H1 (cell line): Measurements from ENCODE around the gene AP5Z1. TPM values are rescaled to one million over a fixed set of nuclear protein-coding genes. Genes with fewer than 3 reads are reported as not detected.

Experiments used
- CTCF ChIA-PET: fragments of 300-600 bp; sonication (Branson Sonifier 250); formaldehyde crosslinking; loops from one replicate; lab custom pipeline; 2021; ENCODE audit not compliant: partially characterized antibody; lab: Charles Lee
- POLR2A ChIA-PET: fragments of 300-600 bp; sonication (Branson Sonifier 250); formaldehyde crosslinking; loops from one replicate; lab custom pipeline; 2021; ENCODE audit warnings: inconsistent platforms; ENCODE audit not compliant: partially characterized antibody; lab: Charles Lee
- DNase-seq, 2 experiments: peaks; one replicate each; pipeline versions ENCODE4 v3.0.0 to v3.0.0-alpha.2; 2010 to 2022; ENCODE audit warnings: low spot score in 2 of 2, low read depth in 1 of 2, mixed read lengths in 1 of 2
- FAIRE-seq: peaks from 2 replicates; lab custom pipeline; 2011; peaks lifted over from hg19 to GRCh38; lab: Jason Lieb, UNC
- H2AFZ ChIP-seq: 2 replicates; pipeline ENCODE4 v1.8.1; 2012; ENCODE audit warnings: low read length, inconsistent platforms
- H2AK5ac ChIP-seq: 2 replicates; pipeline ENCODE4 v1.6.1; 2013; ENCODE audit warnings: low read depth, low read length
- H2BK120ac ChIP-seq: replicated peaks from 2 replicates; pipeline ENCODE3; 2013; ENCODE audit warnings: low read depth, low read length, inconsistent platforms
- H2BK12ac ChIP-seq: 2 replicates; pipeline ENCODE4 v1.6.1; 2013; ENCODE audit warnings: low read depth, low read length
- H2BK15ac ChIP-seq: 2 replicates; pipeline ENCODE4 v1.6.1; 2013; ENCODE audit warnings: low read length
- H2BK20ac ChIP-seq: 2 replicates; pipeline ENCODE4 v1.6.1; 2013; ENCODE audit warnings: low read length
- H2BK5ac ChIP-seq: 2 replicates; pipeline ENCODE4 v1.6.1; 2013; ENCODE audit warnings: low read depth, low read length
- H3K14ac ChIP-seq: 2 replicates; pipeline ENCODE4 v1.6.1; 2013; ENCODE audit warnings: inconsistent platforms; ENCODE audit not compliant: insufficient read length
- H3K18ac ChIP-seq: 2 replicates; pipeline ENCODE4 v1.6.1; 2013; ENCODE audit warnings: low read length; ENCODE audit errors: extremely low read depth
- H3K23ac ChIP-seq: 2 replicates; pipeline ENCODE4 v1.6.1; 2013; ENCODE audit warnings: inconsistent platforms; ENCODE audit not compliant: insufficient read length
- H3K23me2 ChIP-seq: 2 replicates; pipeline ENCODE4 v1.6.1; 2013; ENCODE audit warnings: low read depth, low read length
- H3K27ac ChIP-seq: 2 replicates; pipeline ENCODE4 v1.6.1; 2011; ENCODE audit warnings: low read depth, low read length, inconsistent platforms
- H3K27me3 ChIP-seq, 4 experiments: replicated peaks in 1 of 4; 1 replicate in 1 of 4; 2 replicates in 3 of 4; pipeline versions ENCODE4 v1.6.1 to v1.8.1; 2011 to 2013; ENCODE audit warnings: low read length in 3 of 4, mild to moderate bottlenecking in 3 of 4, inconsistent platforms in 2 of 4, mixed read lengths in 2 of 4, moderate library complexity in 1 of 4; ENCODE audit not compliant: control insufficient read depth in 3 of 4, insufficient read depth in 3 of 4; ENCODE audit errors: extremely low read depth in 1 of 4
- H3K36me3 ChIP-seq, 4 experiments: 2 replicates each; pipeline versions ENCODE4 v1.6.1 to v1.8.1; 2011 to 2013; ENCODE audit warnings: mild to moderate bottlenecking in 4 of 4, low read length in 3 of 4, moderate library complexity in 2 of 4, control low read depth in 1 of 4, inconsistent platforms in 1 of 4; ENCODE audit not compliant: insufficient read depth in 4 of 4, control insufficient read depth in 2 of 4
- H3K4ac ChIP-seq: replicated peaks from 2 replicates; pipeline ENCODE3; 2013; ENCODE audit warnings: low read length, low read depth, mixed read lengths, inconsistent platforms; ENCODE audit not compliant: insufficient read length
- H3K4me1 ChIP-seq, 4 experiments: replicated peaks in 1 of 4; 1 replicate in 1 of 4; 2 replicates in 3 of 4; pipeline versions ENCODE4 v1.6.1 to v1.8.1; 2011 to 2013; ENCODE audit warnings: low read length in 3 of 4, inconsistent platforms in 2 of 4, mixed read lengths in 1 of 4; ENCODE audit not compliant: insufficient read depth in 4 of 4, control insufficient read depth in 3 of 4
- H3K4me2 ChIP-seq, 2 experiments: 2 replicates each; pipeline versions ENCODE4 v1.6.1 to v1.8.1; 2011 to 2013; ENCODE audit warnings: low read depth in 2 of 2, low read length in 2 of 2, control low read depth in 1 of 2, inconsistent platforms in 1 of 2, mild to moderate bottlenecking in 1 of 2; ENCODE audit not compliant: insufficient read depth in 1 of 2
- H3K4me3 ChIP-seq, 4 experiments: fragments of 200-600, 300-600 bp in 1 of 4; sonication (generic), shearing (Covaris generic), sonication (Bioruptor Twin) in 1 of 4; 2 replicates each; pipeline versions ENCODE4 v1.5.1 to v1.8.1; 2011 to 2016; ENCODE audit warnings: low read length in 4 of 4, low read depth in 3 of 4, control low read depth in 2 of 4, inconsistent platforms in 2 of 4, mild to moderate bottlenecking in 2 of 4, mixed read lengths in 1 of 4, moderate library complexity in 1 of 4; ENCODE audit not compliant: insufficient read depth in 2 of 4; ENCODE audit errors: extremely low read depth in 1 of 4
- H3K56ac ChIP-seq: replicated peaks from 2 replicates; pipeline ENCODE3; 2013; ENCODE audit warnings: low read depth, mild to moderate bottlenecking, mixed read lengths, low read length, inconsistent platforms; ENCODE audit not compliant: insufficient read length
- H3K79me1 ChIP-seq: 2 replicates; pipeline ENCODE4 v1.6.1; 2013; ENCODE audit warnings: low read depth, low read length, control low read depth
- H3K79me2 ChIP-seq, 2 experiments: 2 replicates each; pipeline versions ENCODE4 v1.6.1 to v1.8.1; 2012 to 2013; ENCODE audit warnings: low read length in 2 of 2, mild to moderate bottlenecking in 2 of 2, inconsistent platforms in 1 of 2; ENCODE audit not compliant: insufficient read depth in 2 of 2, control insufficient read depth in 1 of 2
- H3K9ac ChIP-seq, 4 experiments: replicated peaks in 1 of 4; 1 replicate in 1 of 4; 2 replicates in 3 of 4; pipeline versions ENCODE4 v1.6.1 to v1.8.1; 2011 to 2013; ENCODE audit warnings: low read depth in 3 of 4, low read length in 3 of 4, control low read depth in 2 of 4, mild to moderate bottlenecking in 2 of 4, moderate library complexity in 2 of 4, inconsistent platforms in 1 of 4; ENCODE audit errors: extremely low read depth in 1 of 4
- H3K9me3 ChIP-seq, 2 experiments: 2 replicates each; pipeline versions ENCODE4 v1.6.1 to v1.8.1; 2012 to 2013; ENCODE audit warnings: mild to moderate bottlenecking in 2 of 2, moderate library complexity in 2 of 2, control low read depth in 1 of 2, inconsistent platforms in 1 of 2, low read depth in 1 of 2, low read length in 1 of 2, mixed read lengths in 1 of 2; ENCODE audit not compliant: insufficient read depth in 2 of 2
- H4K20me1 ChIP-seq, 2 experiments: replicated peaks in 1 of 2; 2 replicates each; pipeline versions ENCODE3 to v1.8.1; 2011 to 2013; ENCODE audit warnings: inconsistent platforms in 2 of 2, low read length in 2 of 2, mild to moderate bottlenecking in 1 of 2; ENCODE audit not compliant: insufficient read depth in 2 of 2, control insufficient read depth in 1 of 2
- H4K5ac ChIP-seq: 2 replicates; pipeline ENCODE4 v1.6.1; 2013; ENCODE audit warnings: low read length, low read depth, mixed read lengths, inconsistent platforms; ENCODE audit not compliant: insufficient read length
- H4K8ac ChIP-seq: 2 replicates; pipeline ENCODE4 v1.8.0; 2013; ENCODE audit warnings: mild to moderate bottlenecking, moderate library complexity, low read length, inconsistent platforms; ENCODE audit not compliant: insufficient read depth; ENCODE audit errors: extremely low read depth
- H4K91ac ChIP-seq: replicated peaks from 2 replicates; pipeline ENCODE3; 2013; ENCODE audit warnings: low read length, mixed read lengths, inconsistent platforms; ENCODE audit not compliant: insufficient read length
- POU5F1 ChIP-seq: IDR thresholded peaks from 2 replicates; pipeline ENCODE4 v1.6.1; 2011; ENCODE audit warnings: low read depth, mild to moderate bottlenecking, low read length, moderate library complexity
- SP1 ChIP-seq: IDR thresholded peaks from 2 replicates; pipeline ENCODE4 v1.6.1; 2011; ENCODE audit warnings: low read depth, low read length
- WGBS, 2 experiments: shearing (Covaris generic) in 1 of 2; methylation state at CpG; one replicate each; pipeline versions ENCODE4 v1.1.6 to v1.1.7; 2013 to 2015; ENCODE audit warnings: low lambda C conversion rate in 2 of 2, mixed read lengths in 2 of 2, inconsistent platforms in 1 of 2, low coverage in 1 of 2, missing lambda C conversion rate in 1 of 2; ENCODE audit not compliant: insufficient replicate concordance in 2 of 2, insufficient coverage in 1 of 2, insufficient read length in 1 of 2; ENCODE audit errors: extremely low coverage in 1 of 2, missing lambda C conversion rate in 1 of 2; 5-methylcytosine and 5-hydroxymethylcytosine counted together
- polyA plus RNA-seq, 7 experiments: library from polyadenylated mRNA; depleted of rRNA in 3 of 7; stranded (reverse) in 5 of 7; unstranded in 2 of 7; fragments of >200 nt in 5 of 7; fragments of 200-250 nt in 2 of 7; gene quantifications; 1 replicate in 5 of 7; 2 replicates in 1 of 7; 4 replicates in 1 of 7; pipeline versions ENCODE4 v1.2.1 to v1.2.3, GENCODE V29; 2011 to 2013; ENCODE audit warnings: missing spikeins in 2 of 7, mixed read lengths in 2 of 7
- total RNA-seq: library from RNA; stranded (reverse); fragmentation: NEBNext Ultra II Directional; extraction: Animal tissue kit (Norgen Biotek cat#: 25700); gene quantifications from 2 replicates; pipeline ENCODE4 v1.2.1, GENCODE V29; 2021

AP5Z1 gene
- total and polyA plus RNA-seq, 2 of the 8 experiments (the other 6 are each of a cell fraction or from before 2014, with no cell fraction given): 24.0 to 24.7 TPM

DNA sequence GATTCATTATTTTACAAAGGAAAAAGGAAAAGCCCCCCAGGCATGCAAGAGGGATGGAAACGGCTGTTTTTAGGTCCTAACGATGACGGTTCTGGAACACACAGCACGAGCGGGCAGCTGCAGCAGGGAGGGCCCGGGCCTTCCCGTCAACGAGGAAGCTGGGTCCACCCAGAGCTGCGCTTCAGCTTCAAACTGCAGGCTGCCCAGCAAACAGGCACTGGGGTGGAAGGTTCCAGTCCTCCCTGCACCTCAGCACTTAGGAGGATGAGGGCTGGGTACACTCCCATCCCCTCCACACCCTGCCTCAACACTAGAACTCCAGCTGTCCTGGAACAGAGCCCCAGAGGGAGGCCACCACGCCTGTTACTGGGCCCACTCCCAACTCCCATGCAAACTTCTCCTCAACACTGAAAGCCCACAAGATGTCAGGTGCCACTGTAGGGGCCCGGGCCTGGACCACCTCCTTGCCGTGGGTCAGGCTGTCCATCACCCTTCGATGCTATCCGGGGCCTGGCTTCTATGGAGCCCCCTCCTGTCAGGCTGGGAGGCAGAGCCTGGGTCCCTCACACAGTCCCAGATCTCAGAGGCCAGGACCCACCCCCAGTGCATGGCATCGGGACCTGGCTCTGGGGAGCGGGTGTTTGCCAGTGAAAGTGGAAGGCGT lies 53.4 kb downstream of the AP5Z1 start:
- no peak overlapping the region for H4K91ac ChIP-seq
- H2BK120ac ChIP-seq: no peak overlapping the region
- H2AK5ac ChIP-seq: no peak overlapping the region
- H3K27ac ChIP-seq: no peak overlapping the region
- H2AFZ ChIP-seq: no peak overlapping the region
- DNase-seq (no peak), FAIRE-seq (no peak)
- H3K23ac ChIP-seq: no peak overlapping the region
- no peaks in the 10 kb centered on the region for H3K9me3 ChIP-seq
- no peak overlapping the region for H3K18ac ChIP-seq
- ChIA-PET POLR2A (no interaction called here), CTCF (interaction anchor here (0.5 to 5.4 kb wide), 17 partner anchors 10 to 311 kb away, joined by 3 to 62 read pairs (median 9); partner anchors contain the start of gene RADIL)
- no peak overlapping the region for H3K4me3 ChIP-seq
- H2BK15ac ChIP-seq: no peak overlapping the region
- no peak overlapping the region for H4K5ac ChIP-seq
- H2BK12ac ChIP-seq: no peak overlapping the region
- H3K56ac ChIP-seq: no peak overlapping the region
- TF ChIP-seq SP1 (no peak), POU5F1 (no peak)
- no peaks in the 10 kb centered on the region for H3K79me1 ChIP-seq
- H3K4me2 ChIP-seq: no peak overlapping the region
- no peaks in the 10 kb centered on the region for H4K20me1 ChIP-seq
- H3K36me3 ChIP-seq: no peaks in the 10 kb centered on the region
- no peaks in the 10 kb centered on the region for H3K4me1 ChIP-seq
- H3K79me2 ChIP-seq: no peaks in the 10 kb centered on the region
- H2BK5ac ChIP-seq: no peak overlapping the region
- no peaks in the 10 kb centered on the region for H3K27me3 ChIP-seq
- H4K8ac ChIP-seq: no peak overlapping the region
- no peak overlapping the region for H3K9ac ChIP-seq
- H3K4ac ChIP-seq: no peak overlapping the region
- WGBS, 2 experiments: 93% methylated on average over 17 of the region's 17 CpGs; no CpG with 5 or more reads in 1 of the 2 experiments
- no peaks in the 10 kb centered on the region for H3K23me2 ChIP-seq
- no peak overlapping the region for H3K14ac ChIP-seq
- no peak overlapping the region for H2BK20ac ChIP-seq
